ENCODE data around the gene CALCOCO1. TPM values are rescaled to one million over a fixed set of nuclear protein-coding genes. Genes with fewer than 3 reads are reported as not detected.

CALCOCO1 gene
- total RNA-seq, 1 donor from 2014 or later = 131 TPM

DNA sequence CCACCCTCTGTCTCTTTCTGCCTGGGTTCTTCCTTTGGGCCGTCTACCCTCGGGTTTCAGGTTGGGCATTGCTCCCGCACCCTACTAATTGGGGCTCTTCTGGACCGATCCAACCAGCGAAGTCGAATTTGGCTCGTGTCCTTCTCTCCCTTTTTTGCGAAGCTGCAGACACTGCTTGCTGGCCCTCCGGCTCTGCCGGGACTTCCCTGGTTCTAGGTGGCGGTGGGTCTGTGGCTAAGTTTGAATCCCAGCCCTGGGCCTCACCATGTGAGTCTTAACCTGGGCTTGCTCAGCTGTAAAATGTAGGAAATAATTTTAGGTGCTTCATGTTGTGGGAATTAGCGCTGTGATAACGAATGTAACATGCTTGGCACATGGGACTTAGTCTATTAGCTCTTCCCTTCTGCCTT, 24.9 kb upstream of the CALCOCO1 start:
- no peak for DNase-seq (ENCODE audit: extremely low spot score in 2 of 2)
- H3K27ac ChIP-seq = no peak overlapping the region
- H3K4me3 ChIP-seq = peak overlapping the region; percentile 50 to 63
- no peaks in the 10 kb centered on the region for H3K27me3 ChIP-seq
- TF ChIP-seq POLR2A (IDR thresholded peaks at IDR 0.05) = no peak
- TF ChIP-seq POLR2AphosphoS5 (IDR thresholded peaks at IDR 0.05; ENCODE audit: insufficient read depth in 1 of 2, low read depth in 1 of 2) = no peak
- TF ChIP-seq, protein P1, sequence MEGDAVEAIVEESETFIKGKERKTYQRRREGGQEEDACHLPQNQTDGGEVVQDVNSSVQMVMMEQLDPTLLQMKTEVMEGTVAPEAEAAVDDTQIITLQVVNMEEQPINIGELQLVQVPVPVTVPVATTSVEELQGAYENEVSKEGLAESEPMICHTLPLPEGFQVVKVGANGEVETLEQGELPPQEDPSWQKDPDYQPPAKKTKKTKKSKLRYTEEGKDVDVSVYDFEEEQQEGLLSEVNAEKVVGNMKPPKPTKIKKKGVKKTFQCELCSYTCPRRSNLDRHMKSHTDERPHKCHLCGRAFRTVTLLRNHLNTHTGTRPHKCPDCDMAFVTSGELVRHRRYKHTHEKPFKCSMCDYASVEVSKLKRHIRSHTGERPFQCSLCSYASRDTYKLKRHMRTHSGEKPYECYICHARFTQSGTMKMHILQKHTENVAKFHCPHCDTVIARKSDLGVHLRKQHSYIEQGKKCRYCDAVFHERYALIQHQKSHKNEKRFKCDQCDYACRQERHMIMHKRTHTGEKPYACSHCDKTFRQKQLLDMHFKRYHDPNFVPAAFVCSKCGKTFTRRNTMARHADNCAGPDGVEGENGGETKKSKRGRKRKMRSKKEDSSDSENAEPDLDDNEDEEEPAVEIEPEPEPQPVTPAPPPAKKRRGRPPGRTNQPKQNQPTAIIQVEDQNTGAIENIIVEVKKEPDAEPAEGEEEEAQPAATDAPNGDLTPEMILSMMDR (IDR thresholded peaks at IDR 0.05) = no peak
- intact Hi-C loops (cut with DNase I) = no loop called here
- peaks cover 23% of the 10 kb centered on the region for H3K4me1 ChIP-seq
- no peaks in the 10 kb centered on the region for H3K36me3 ChIP-seq
- no peaks in the 10 kb centered on the region for H3K9me3 ChIP-seq

GRCh38 chr12:53751336-53752191, 24.3 kb upstream of the CALCOCO1 start, which contains the start of gene CISTR:
TSS of gene CISTR (minus strand) at chr12:53751979.
- H3K36me3 ChIP-seq = no peaks in the 10 kb centered on the region
- intact Hi-C loops (cut with DNase I) = no loop called here
- peaks cover 19% of the 10 kb centered on the region for H3K4me1 ChIP-seq
- TF ChIP-seq, protein P1 (IDR thresholded peaks at IDR 0.05) = no peak
- TF ChIP-seq POLR2A (IDR thresholded peaks at IDR 0.05) = no peak
- no peak for TF ChIP-seq POLR2AphosphoS5 (IDR thresholded peaks at IDR 0.05; ENCODE audit: insufficient read depth in 1 of 2, low read depth in 1 of 2)
- H3K27me3 ChIP-seq = no peaks in the 10 kb centered on the region
- H3K4me3 ChIP-seq = peak within 1 kb of the TSS; percentile 50 to 63
- H3K9me3 ChIP-seq = no peaks in the 10 kb centered on the region
- no peak for DNase-seq (ENCODE audit: extremely low spot score in 2 of 2)
- H3K27ac ChIP-seq = no peak within 1 kb of the TSS

DNA sequence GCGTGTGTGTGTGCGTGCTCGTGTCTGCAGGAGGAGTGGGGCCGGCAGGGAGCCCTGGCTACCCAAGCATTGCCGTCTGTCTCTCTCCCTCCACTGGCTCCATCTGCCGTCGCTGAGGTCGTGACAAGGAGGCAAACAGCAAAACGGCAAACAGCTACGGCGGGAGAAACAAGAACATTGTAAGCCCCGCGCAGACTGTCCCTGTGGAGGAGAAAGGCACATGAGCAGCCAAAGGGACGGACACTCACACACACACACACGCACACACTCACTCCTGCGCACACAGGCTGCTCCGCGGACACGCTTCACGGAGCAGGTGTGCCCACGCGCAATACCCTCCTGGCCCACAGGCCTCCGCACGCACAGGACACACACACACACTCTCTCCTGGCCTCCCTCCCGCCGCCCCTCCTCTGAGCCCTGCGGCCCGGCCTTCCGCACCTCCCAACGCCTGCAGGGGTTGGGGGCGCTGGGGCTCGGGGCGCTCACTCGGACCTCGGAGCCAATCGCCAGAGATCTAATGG, 23.6 kb upstream of the CALCOCO1 start:
- Histone ChIP-seq H3K27ac (no peak overlapping the region), H3K27me3 (no peaks in the 10 kb centered on the region), H3K9me3 (no peaks in the 10 kb centered on the region), H3K36me3 (no peaks in the 10 kb centered on the region), H3K4me1 (peaks cover 19% of the 10 kb centered on the region), H3K4me3 (peak overlapping the region; percentile 50 to 63)
- TF ChIP-seq POLR2AphosphoS5 (IDR thresholded peaks at IDR 0.05; ENCODE audit: insufficient read depth in 1 of 2, low read depth in 1 of 2) (no peak), POLR2A (IDR thresholded peaks at IDR 0.05) (no peak)
- TF ChIP-seq, protein P1 (IDR thresholded peaks at IDR 0.05) = no peak
- intact Hi-C loops (cut with DNase I) = no loop called here
- no peak for DNase-seq (ENCODE audit: extremely low spot score in 2 of 2)

DNA sequence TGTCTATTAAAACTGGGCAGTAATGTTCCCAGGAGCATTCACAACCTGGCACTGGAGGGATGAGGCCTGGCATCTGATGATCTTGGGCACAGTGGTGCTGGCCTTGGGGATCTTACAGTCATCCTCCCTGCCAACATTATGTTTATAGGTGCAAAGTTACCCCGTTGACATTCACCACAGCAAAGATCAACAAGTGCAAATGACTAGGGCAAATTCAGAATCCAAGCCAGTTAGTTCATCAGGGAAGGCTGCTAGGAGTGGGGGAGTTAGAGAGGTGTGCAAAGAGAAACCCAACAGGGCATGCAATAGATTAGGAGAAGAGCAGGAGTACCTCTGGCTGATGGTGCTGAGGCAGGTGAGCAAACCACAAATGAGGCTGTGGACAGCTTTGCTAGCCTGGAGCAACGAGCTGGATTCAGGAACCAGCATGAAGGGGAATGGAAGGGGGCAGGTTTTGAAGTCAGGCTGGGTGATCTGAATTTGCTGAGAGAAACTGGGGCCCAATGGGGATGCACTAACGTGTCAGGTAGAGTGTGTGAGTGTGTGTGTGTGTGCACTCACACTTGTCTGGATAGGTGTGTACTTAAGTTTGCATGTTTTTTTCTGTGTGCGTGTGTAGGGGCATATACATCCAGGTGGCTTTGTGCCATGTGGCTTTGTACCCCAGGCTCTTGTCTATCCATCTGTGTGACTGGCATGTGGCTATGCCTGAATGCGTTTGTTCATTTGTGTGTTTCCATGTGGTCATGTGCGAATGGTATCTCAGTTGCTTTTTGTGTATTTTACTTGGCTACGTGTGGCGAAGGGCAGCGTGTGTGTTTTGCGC, 22.9 kb upstream of the CALCOCO1 start:
- Histone ChIP-seq H3K4me1 (peaks cover 19% of the 10 kb centered on the region), H3K27ac (no peak overlapping the region), H3K36me3 (no peaks in the 10 kb centered on the region), H3K27me3 (no peaks in the 10 kb centered on the region), H3K4me3 (peak overlapping the region in 1 of 2 donors; percentile 63), H3K9me3 (no peaks in the 10 kb centered on the region)
- intact Hi-C loops (cut with DNase I) = no loop called here
- DNase-seq (ENCODE audit: extremely low spot score in 2 of 2) = no peak
- no peak for TF ChIP-seq POLR2AphosphoS5 (IDR thresholded peaks at IDR 0.05; ENCODE audit: insufficient read depth in 1 of 2, low read depth in 1 of 2)
- TF ChIP-seq, protein P1 (IDR thresholded peaks at IDR 0.05) = no peak
- TF ChIP-seq POLR2A (IDR thresholded peaks at IDR 0.05) = no peak
